ENCODE results near the gene JKAMP. TPM values are rescaled to one million over a fixed set of nuclear protein-coding genes. Genes with fewer than 3 reads are reported as not detected.

Gene JKAMP
- total RNA-seq, 2 experiments from 2014 or later = 21.1 to 24.9 TPM

- BruUV-seq (replicated peaks) = no TSS peak
- Histone ChIP-seq H3K4me3 (ENCODE audit: low read depth, low read length, poor library complexity, severe bottlenecking) (no peak overlapping the region), H3K9me3 (ENCODE audit: low read length) (peaks cover 7% of the 10 kb centered on the region; the same call in 1 of the 2 replicates), H4K20me1 (ENCODE audit: insufficient read depth, low read length) (no peaks in the 10 kb centered on the region), H3K4me1 (ENCODE audit: insufficient read depth, low read length, poor library complexity, severe bottlenecking) (no peaks in the 10 kb centered on the region), H3K36me3 (ENCODE audit: insufficient read depth, low read length) (no peaks in the 10 kb centered on the region), H3K4me2 (ENCODE audit: low read length) (no peak overlapping the region), H2AFZ (ENCODE audit: low read length) (no peak overlapping the region), H3K27ac (ENCODE audit: low read depth, low read length, poor library complexity, severe bottlenecking) (no peak overlapping the region), H3K9me2 (ENCODE audit: insufficient read depth, low read length) (no peaks in the 10 kb centered on the region), H3K79me2 (ENCODE audit: insufficient read depth, low read depth, low read length) (no peaks in the 10 kb centered on the region)
- intact Hi-C loops (cut with micrococcal nuclease; ENCODE audit: unreplicated experiment) = no loop called here
- no peak for TF ChIP-seq EZH2phosphoT487 (IDR thresholded peaks at IDR 0.05; ENCODE audit: borderline replicate concordance, low read depth, low read length)
- TF ChIP-seq CTCF (conservative IDR thresholded peaks at IDR 0.05; ENCODE audit: low read length) = no peak
- ChIA-PET CTCF (ENCODE audit: unreplicated experiment) (no interaction called here), POLR2A (interaction anchor here (0.7 kb wide), 1 partner anchor 96 kb away, joined by 4 read pairs; no protein-coding TSS in a partner anchor)
- DNase-seq (ENCODE audit: low spot score) = no peak
Measured at GRCh38 chr14:59529189-59529588, 44.9 kb downstream of the JKAMP start.

DNA sequence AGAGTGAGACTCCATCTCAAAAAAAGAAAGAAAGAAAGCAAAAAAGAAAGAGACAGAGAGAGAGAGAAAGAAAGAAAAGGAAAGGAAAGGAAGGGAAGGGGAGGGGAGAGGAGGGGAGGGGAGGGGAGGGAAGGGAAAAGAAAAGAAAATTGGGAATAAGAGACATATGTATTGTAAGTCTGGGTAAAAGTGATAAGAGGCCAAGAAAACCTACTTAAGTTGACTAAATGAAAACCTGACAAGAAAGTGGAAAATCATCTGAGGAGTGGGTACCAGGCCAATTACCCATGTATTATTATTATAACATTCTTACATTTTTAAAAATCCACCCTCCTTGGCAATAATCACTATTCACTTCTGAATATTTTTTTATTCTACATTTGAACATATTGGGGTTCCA, 46.0 kb downstream of the JKAMP start:
- H3K9me2 ChIP-seq (ENCODE audit: insufficient read depth, low read length) = no peaks in the 10 kb centered on the region
- DNase-seq (ENCODE audit: low spot score) = no peak
- intact Hi-C loops (cut with micrococcal nuclease; ENCODE audit: unreplicated experiment) = no loop called here
- no peak overlapping the region for H3K4me3 ChIP-seq (ENCODE audit: low read depth, low read length, poor library complexity, severe bottlenecking)
- no peak overlapping the region for H2AFZ ChIP-seq (ENCODE audit: low read length)
- H3K27ac ChIP-seq (ENCODE audit: low read depth, low read length, poor library complexity, severe bottlenecking) = no peak overlapping the region
- H3K9me3 ChIP-seq (ENCODE audit: low read length) = peaks cover 7% of the 10 kb centered on the region; the same call in 1 of the 2 replicates
- no peaks in the 10 kb centered on the region for H3K79me2 ChIP-seq (ENCODE audit: insufficient read depth, low read depth, low read length)
- H3K4me2 ChIP-seq (ENCODE audit: low read length) = no peak overlapping the region
- H3K36me3 ChIP-seq (ENCODE audit: insufficient read depth, low read length) = no peaks in the 10 kb centered on the region
- no peak for TF ChIP-seq EZH2phosphoT487 (IDR thresholded peaks at IDR 0.05; ENCODE audit: borderline replicate concordance, low read depth, low read length)
- no peak for TF ChIP-seq CTCF (conservative IDR thresholded peaks at IDR 0.05; ENCODE audit: low read length)
- ChIA-PET CTCF (ENCODE audit: unreplicated experiment) (no interaction called here), POLR2A (no interaction called here)
- H3K4me1 ChIP-seq (ENCODE audit: insufficient read depth, low read length, poor library complexity, severe bottlenecking) = no peaks in the 10 kb centered on the region
- no TSS peak for BruUV-seq (replicated peaks)
- no peaks in the 10 kb centered on the region for H4K20me1 ChIP-seq (ENCODE audit: insufficient read depth, low read length)

GRCh38 chr14:59532419-59532818, 48.1 kb downstream of the JKAMP start:
- Histone ChIP-seq H3K36me3 (ENCODE audit: insufficient read depth, low read length) (no peaks in the 10 kb centered on the region), H3K27ac (ENCODE audit: low read depth, low read length, poor library complexity, severe bottlenecking) (no peak overlapping the region), H2AFZ (ENCODE audit: low read length) (no peak overlapping the region), H3K4me3 (ENCODE audit: low read depth, low read length, poor library complexity, severe bottlenecking) (no peak overlapping the region), H3K4me1 (ENCODE audit: insufficient read depth, low read length, poor library complexity, severe bottlenecking) (no peaks in the 10 kb centered on the region), H3K9me3 (ENCODE audit: low read length) (peaks cover 7% of the 10 kb centered on the region; the same call in 1 of the 2 replicates), H4K20me1 (ENCODE audit: insufficient read depth, low read length) (no peaks in the 10 kb centered on the region), H3K79me2 (ENCODE audit: insufficient read depth, low read depth, low read length) (no peaks in the 10 kb centered on the region), H3K9me2 (ENCODE audit: insufficient read depth, low read length) (no peaks in the 10 kb centered on the region), H3K4me2 (ENCODE audit: low read length) (no peak overlapping the region)
- TF ChIP-seq EZH2phosphoT487 (IDR thresholded peaks at IDR 0.05; ENCODE audit: borderline replicate concordance, low read depth, low read length) = no peak
- TF ChIP-seq CTCF (conservative IDR thresholded peaks at IDR 0.05; ENCODE audit: low read length) = no peak
- intact Hi-C loops (cut with micrococcal nuclease; ENCODE audit: unreplicated experiment) = no loop called here
- no peak for DNase-seq (ENCODE audit: low spot score)
- ChIA-PET POLR2A (no interaction called here), CTCF (ENCODE audit: unreplicated experiment) (no interaction called here)
- BruUV-seq (replicated peaks) = no TSS peak

Data from OCI-LY7 (cell line).